ENCODE results near the gene AMZ1.
A peak's percentile ranks its signal among the peaks of the same experiment; 100 is the strongest.

The AMZ1 gene

GRCh38 chr7:2687881-2688318, at the start of gene AMZ1:
Gene AMZ1 (plus strand): TSS chr7:2688202. CDS start chr7:2700452, 12,250 bp downstream.
- DNase-seq (ENCODE audit: low spot score), result peak; percentile 79

GRCh38 chr7:2638224-2638991, 49.6 kb upstream of the AMZ1 start:
- DNase-seq (ENCODE audit: low spot score), result peak; percentile 87

- DNase-seq (ENCODE audit: low spot score), result no peak
Measured at GRCh38 chr7:2639181-2639681, 48.8 kb upstream of the AMZ1 start.

- DNase-seq (ENCODE audit: low spot score), result no peak
Measured at GRCh38 chr7:2639695-2640481, 48.1 kb upstream of the AMZ1 start.

GRCh38 chr7:2640482-2640830, 47.5 kb upstream of the AMZ1 start:
- no peak for DNase-seq (ENCODE audit: low spot score)

GRCh38 chr7:2640846-2641316, 47.1 kb upstream of the AMZ1 start:
- DNase-seq (ENCODE audit: low spot score), result no peak

GRCh38 chr7:2641406-2642393, 46.3 kb upstream of the AMZ1 start:
- DNase-seq (ENCODE audit: low spot score), result peak; percentile 96

GRCh38 chr7:2643386-2644219, 44.4 kb upstream of the AMZ1 start:
- DNase-seq (ENCODE audit: low spot score), result no peak

GRCh38 chr7:2644220-2644561, 43.8 kb upstream of the AMZ1 start:
- DNase-seq (ENCODE audit: low spot score), result no peak

GRCh38 chr7:2644562-2645273, 43.3 kb upstream of the AMZ1 start:
- DNase-seq (ENCODE audit: low spot score), result no peak

- no peak for DNase-seq (ENCODE audit: low spot score)
Measured at GRCh38 chr7:2645274-2645868, 42.6 kb upstream of the AMZ1 start.

GRCh38 chr7:2646336-2646679, 41.7 kb upstream of the AMZ1 start:
- no peak for DNase-seq (ENCODE audit: low spot score)

GRCh38 chr7:2646680-2647571, 41.1 kb upstream of the AMZ1 start:
- DNase-seq (ENCODE audit: low spot score), result no peak

- no peak for DNase-seq (ENCODE audit: low spot score)
Measured at GRCh38 chr7:2647594-2648172, 40.3 kb upstream of the AMZ1 start.

GRCh38 chr7:2649139-2649838, 38.7 kb upstream of the AMZ1 start:
- DNase-seq (ENCODE audit: low spot score), result no peak

GRCh38 chr7:2649991-2650390, 38.0 kb upstream of the AMZ1 start:
- no peak for DNase-seq (ENCODE audit: low spot score)

- no peak for DNase-seq (ENCODE audit: low spot score)
Measured at GRCh38 chr7:2650451-2650850, 37.6 kb upstream of the AMZ1 start.

- DNase-seq (ENCODE audit: low spot score), result no peak
Measured at GRCh38 chr7:2651336-2651735, 36.7 kb upstream of the AMZ1 start.
